Activated T-cell treated with anti-CD3 and anti-CD28 coated beads, Interleukin-2, amount 50 U/mL, for 4 hours (primary cell): ENCODE measurements around the gene ARHGAP15. TPM values are rescaled to one million over a fixed set of nuclear protein-coding genes. Genes with fewer than 3 reads are reported as not detected.
"Not testable (repeated sequence)": the region's sequence is repeated elsewhere in the genome, so short reads cannot be mapped to it uniquely, and the experiment has no call there.

Experiments used
- ATAC-seq, 2 donors: fragments of 200-7000 bp; cut with Tn5 transposase; one replicate each; pipeline ENCODE4 v1.10.0; 2021
- DNase-seq: peaks from one replicate; pipeline ENCODE4 v3.0.0-alpha.2; 2020
- H3K27me3 Mint-ChIP-seq: one replicate; pipeline ENCODE4 v1.8.0; 2021; ENCODE audit warnings: low read depth, mixed read lengths
- H3K36me3 Mint-ChIP-seq: one replicate; pipeline ENCODE4 v1.8.0; 2022; ENCODE audit warnings: mixed read lengths; ENCODE audit not compliant: insufficient read depth
- H3K4me1 Mint-ChIP-seq: one replicate; pipeline ENCODE4 v1.8.0; 2021; ENCODE audit warnings: low read depth, mixed read lengths
- H3K4me3 Mint-ChIP-seq: one replicate; pipeline ENCODE4 v1.8.0; 2021; ENCODE audit warnings: mild to moderate bottlenecking, moderate library complexity, mixed read lengths
- H3K9me3 Mint-ChIP-seq: one replicate; pipeline ENCODE4 v1.8.0; 2021; ENCODE audit warnings: mixed read lengths
- total RNA-seq, 3 donors: library from RNA; stranded (reverse); gene quantifications; one replicate each; pipeline ENCODE4 v1.2.1, GENCODE V29; 2021

ARHGAP15 gene
- total RNA-seq, 3 donors from 2014 or later = 16.3 to 26.5 (median 25.6) TPM

DNA sequence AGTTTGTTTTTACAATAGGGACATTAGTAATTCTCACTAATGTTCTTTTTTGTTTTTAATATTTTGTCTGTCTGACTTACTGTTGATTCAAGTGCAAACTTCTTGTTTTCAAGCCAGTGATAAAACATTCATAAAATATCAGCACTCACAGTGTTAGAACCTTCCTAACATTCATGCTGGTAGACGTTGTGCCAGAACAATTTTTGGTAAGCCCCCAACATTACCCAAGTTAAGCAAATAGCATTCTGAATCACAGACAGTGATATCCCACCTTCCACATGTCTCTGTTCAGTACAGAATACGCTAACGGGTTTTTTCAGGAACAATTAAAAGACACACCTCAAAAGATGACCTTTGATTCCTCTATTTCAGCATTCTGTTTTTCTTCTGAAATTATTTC is 390.3 kb downstream of the ARHGAP15 start:
- DNase-seq (no peak), ATAC-seq (no peak)
- no peak overlapping the region for H3K4me3 Mint-ChIP-seq
- H3K4me1 Mint-ChIP-seq = peaks cover 36% of the 10 kb centered on the region
- H3K36me3 Mint-ChIP-seq = peaks cover 63% of the 10 kb centered on the region
- H3K9me3 Mint-ChIP-seq = peaks cover 3% of the 10 kb centered on the region
- H3K27me3 Mint-ChIP-seq = no peaks in the 10 kb centered on the region

DNA sequence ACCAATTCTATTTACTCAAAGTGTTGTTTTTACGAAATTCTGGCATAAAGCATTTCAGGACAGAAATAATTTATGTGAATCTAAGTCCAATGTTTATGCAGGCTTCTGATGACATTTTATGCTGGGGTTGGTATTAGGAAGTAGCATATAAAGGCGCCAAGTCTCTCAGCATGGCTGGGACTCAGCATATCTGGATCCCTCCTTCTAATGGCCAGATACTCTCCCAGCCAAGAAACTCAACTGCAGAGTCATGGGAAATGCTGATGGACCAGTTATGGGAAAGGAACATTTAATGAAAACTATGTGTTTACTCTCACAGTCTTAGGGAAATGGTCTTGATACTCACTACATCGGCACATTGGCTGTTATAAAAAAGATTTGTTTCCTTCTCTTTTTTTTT is 392.2 kb downstream of the ARHGAP15 start:
- H3K4me1 Mint-ChIP-seq = peaks cover 50% of the 10 kb centered on the region
- DNase-seq (no peak), ATAC-seq (no peak)
- peaks cover 54% of the 10 kb centered on the region for H3K36me3 Mint-ChIP-seq
- H3K9me3 Mint-ChIP-seq = no peaks in the 10 kb centered on the region
- H3K27me3 Mint-ChIP-seq = no peaks in the 10 kb centered on the region
- no peak overlapping the region for H3K4me3 Mint-ChIP-seq

DNA sequence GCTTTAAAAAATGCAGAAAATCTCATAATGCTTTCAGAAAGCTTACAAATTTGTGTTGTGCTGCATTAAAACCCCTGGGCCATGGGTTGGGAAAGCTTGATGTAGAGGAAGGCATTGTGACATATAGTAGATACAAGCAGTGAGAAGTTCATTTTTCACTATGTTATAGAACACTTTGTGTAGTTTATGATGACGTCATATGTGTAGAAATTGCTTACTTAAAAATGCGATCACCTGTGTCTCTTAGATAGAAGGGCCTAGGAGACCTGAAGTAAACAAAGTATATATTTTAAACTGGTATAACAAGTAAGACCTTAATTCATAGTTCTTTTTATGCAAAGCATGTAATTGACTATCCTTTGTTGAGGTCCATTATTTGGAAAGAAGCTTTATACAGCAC is 393.5 kb downstream of the ARHGAP15 start:
- no peaks in the 10 kb centered on the region for H3K27me3 Mint-ChIP-seq
- no peak overlapping the region for H3K4me3 Mint-ChIP-seq
- peaks cover 47% of the 10 kb centered on the region for H3K4me1 Mint-ChIP-seq
- no peak for ATAC-seq
- no peaks in the 10 kb centered on the region for H3K9me3 Mint-ChIP-seq
- DNase-seq = no peak
- H3K36me3 Mint-ChIP-seq = peaks cover 48% of the 10 kb centered on the region

DNA sequence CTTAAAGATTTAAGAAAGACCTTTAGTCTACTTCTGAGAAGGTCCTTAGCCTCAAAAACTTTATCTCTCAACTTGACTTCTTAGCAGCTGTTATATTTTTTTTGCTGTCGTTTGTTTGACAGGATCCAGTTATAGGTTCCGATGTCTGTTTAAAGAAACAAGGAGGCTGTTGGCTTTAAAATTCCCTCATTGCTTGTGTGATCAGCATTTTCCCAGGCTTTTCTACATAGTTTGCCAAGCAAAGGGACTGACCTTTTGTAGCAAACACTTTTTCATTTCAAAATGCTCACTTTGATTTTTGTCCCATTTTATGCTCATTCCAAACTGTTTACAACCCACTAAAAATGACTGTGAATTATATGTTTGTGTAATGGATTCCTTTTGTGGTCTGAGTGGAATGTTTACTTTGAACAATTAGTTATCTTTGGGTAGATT is 394.9 kb downstream of the ARHGAP15 start:
- DNase-seq (no peak), ATAC-seq (no peak)
- peaks cover 60% of the 10 kb centered on the region for H3K4me1 Mint-ChIP-seq
- no peak overlapping the region for H3K4me3 Mint-ChIP-seq
- no peaks in the 10 kb centered on the region for H3K27me3 Mint-ChIP-seq
- peaks cover 43% of the 10 kb centered on the region for H3K36me3 Mint-ChIP-seq
- peaks cover 3% of the 10 kb centered on the region for H3K9me3 Mint-ChIP-seq

DNA sequence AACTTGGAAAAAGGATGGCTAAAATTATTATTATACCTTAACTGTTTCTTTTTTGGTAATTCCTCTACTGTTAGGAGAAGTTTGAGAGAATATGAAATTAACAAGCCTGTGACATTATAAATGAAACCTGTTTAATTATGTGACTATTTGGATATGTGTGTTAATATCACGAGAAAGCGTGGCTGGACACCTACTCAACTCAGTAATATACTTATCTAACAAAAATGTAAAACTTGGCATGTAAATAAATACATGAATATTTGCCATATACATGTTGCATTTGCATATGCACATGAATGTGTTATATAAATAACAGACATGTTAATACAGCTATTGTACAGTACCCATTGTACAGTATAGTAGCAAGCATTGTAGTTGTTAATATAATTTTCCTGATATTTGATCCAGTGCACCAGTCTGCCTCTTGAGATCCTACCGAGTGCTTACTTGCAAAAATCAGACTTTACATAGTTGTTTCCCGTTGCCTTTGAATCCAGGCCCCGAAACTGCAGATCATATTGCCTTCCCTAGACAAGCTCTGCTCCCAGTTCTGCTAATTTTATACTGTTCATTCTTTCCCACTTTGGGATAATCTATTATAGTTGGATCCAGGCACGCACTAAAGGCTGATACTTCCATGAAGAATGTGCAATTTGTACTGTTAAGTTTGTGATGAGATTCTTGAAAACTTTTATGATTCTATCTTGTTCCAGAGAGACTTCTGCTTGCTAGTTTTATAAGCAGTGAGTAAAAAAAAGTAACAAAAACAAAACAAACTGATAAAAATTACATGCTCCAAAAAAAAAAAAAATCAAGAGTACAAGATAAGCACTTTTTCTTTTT is 395.6 kb downstream of the ARHGAP15 start:
- Mint-ChIP-seq H3K4me3 (no peak overlapping the region), H3K9me3 (peaks cover 4% of the 10 kb centered on the region), H3K27me3 (no peaks in the 10 kb centered on the region), H3K36me3 (peaks cover 42% of the 10 kb centered on the region), H3K4me1 (peaks cover 66% of the 10 kb centered on the region)
- ATAC-seq (no peak), DNase-seq (no peak)

DNA sequence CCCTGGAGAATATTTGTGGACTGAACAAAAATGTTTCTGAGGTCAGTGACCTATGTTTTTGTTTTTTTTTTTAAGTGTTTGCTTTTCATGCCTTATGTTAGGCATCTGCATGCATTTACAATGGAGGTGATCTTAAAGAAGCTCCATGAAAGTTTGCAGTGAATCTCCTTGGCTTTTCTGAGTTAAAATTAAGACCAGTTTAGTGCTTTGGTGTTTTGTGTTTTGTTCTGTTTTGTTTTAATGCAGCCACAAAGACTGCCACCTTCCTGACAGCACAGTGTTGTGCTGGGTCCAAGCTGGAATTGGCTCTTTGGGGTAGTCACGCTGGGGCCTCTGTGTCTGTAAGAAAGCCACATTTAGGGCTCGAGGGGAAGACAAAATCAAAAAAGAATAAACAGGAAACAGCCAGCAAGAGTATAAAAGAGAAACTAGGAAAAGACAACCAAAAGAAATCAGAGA is 396.2 kb downstream of the ARHGAP15 start:
- ATAC-seq (peak in 1 of 2 donors; percentile 30), DNase-seq (no peak)
- Mint-ChIP-seq H3K4me3 (no peak overlapping the region), H3K36me3 (peaks cover 40% of the 10 kb centered on the region), H3K4me1 (peaks cover 63% of the 10 kb centered on the region), H3K27me3 (no peaks in the 10 kb centered on the region), H3K9me3 (peaks cover 4% of the 10 kb centered on the region)

DNA sequence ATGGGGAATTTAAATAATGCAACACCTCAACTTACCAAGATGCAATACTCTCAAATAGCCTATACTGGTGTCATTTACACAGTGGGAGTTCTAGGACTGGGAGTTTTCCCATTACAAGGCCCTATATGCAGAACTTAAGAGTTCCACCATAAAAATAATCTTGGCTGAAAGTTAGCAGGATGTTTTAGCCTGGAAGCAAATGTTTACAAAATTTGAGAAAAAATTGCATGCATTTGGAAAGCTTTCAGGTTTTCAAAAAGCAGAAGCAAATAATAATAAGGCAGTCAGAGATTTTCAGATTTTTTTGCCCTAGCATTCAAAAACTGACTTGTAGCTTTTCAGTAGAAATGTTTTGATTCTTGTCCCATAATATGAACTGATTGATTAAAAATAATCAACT is 397.3 kb downstream of the ARHGAP15 start:
- DNase-seq (no peak), ATAC-seq (no peak)
- peaks cover 4% of the 10 kb centered on the region for H3K9me3 Mint-ChIP-seq
- no peak overlapping the region for H3K4me3 Mint-ChIP-seq
- H3K27me3 Mint-ChIP-seq = no peaks in the 10 kb centered on the region
- peaks cover 62% of the 10 kb centered on the region for H3K4me1 Mint-ChIP-seq
- H3K36me3 Mint-ChIP-seq = peaks cover 39% of the 10 kb centered on the region

DNA sequence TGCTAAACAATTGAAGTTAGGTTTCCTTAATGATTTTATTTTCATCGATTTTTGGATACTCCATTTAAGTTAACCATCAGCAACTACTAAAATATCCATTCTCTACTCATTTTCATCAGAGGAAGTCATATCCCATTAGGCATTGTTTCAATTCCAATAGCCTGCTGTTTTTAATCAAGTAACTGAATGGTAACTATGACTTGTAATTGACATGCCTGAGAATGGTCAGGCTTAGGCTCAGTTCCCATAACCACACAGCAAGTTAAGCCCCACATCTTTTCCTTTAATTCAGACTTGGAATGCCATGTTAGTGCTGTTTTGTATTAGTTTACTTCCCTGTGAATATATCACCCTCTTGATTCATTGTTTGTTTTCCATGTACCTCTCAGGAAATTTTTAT is 398.8 kb downstream of the ARHGAP15 start:
- Mint-ChIP-seq H3K4me1 (peaks cover 46% of the 10 kb centered on the region), H3K9me3 (peaks cover 4% of the 10 kb centered on the region), H3K36me3 (peaks cover 32% of the 10 kb centered on the region), H3K4me3 (no peak overlapping the region), H3K27me3 (no peaks in the 10 kb centered on the region)
- ATAC-seq (no peak), DNase-seq (no peak)

DNA sequence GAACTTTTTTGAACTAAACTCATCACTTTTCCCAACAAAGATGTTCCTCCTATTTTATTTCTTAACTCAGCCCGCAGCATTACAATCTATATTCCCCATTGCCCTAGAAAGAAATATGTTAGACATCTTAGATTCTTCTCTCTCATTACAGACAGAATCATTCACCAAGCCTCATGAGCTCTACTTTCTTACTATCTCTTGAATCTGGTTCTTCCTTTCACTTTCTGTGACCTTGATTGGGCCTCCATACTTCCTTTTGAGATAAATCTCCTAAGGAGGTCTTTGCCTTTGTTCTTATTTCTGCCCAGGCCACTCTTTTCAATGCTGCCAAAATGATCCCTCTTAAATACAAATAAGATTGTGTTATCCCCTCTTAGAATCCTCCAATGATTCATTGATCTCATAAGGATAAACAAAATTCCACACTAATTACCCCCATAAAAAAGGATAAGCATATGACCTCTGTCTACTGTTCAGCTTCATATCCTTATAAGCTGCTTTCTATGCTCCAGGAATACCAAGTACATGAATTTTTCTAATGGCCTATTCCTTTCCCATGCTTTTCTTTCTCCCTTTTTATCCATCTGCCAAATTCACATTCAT is 400.0 kb downstream of the ARHGAP15 start:
- Mint-ChIP-seq H3K4me1 (peaks cover 38% of the 10 kb centered on the region), H3K4me3 (no peak overlapping the region), H3K27me3 (no peaks in the 10 kb centered on the region), H3K9me3 (peaks cover 7% of the 10 kb centered on the region), H3K36me3 (peaks cover 42% of the 10 kb centered on the region)
- DNase-seq (no peak), ATAC-seq (no peak)

DNA sequence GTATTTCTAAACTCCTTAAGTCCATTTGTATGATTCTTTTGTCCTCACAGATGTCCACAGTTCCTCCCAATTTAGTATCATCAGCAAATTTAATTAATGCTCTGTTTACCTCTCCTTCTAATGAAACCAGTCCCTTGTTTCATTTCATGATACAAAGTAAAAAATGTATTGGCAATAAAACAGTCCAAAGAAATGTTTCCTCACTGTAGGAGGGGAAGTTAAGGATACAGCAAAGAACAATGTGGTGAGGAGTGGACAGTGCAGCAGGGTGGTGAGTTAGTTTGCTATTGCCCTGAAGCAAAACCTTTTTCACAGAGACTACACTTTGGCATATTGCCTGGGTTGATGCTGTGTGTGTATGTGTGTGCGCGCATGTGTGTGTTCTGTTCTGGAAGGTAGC is 401.5 kb downstream of the ARHGAP15 start:
- H3K27me3 Mint-ChIP-seq = no peaks in the 10 kb centered on the region
- ATAC-seq (no peak), DNase-seq (no peak)
- peaks cover 23% of the 10 kb centered on the region for H3K4me1 Mint-ChIP-seq
- no peak overlapping the region for H3K4me3 Mint-ChIP-seq
- peaks cover 48% of the 10 kb centered on the region for H3K36me3 Mint-ChIP-seq
- peaks cover 16% of the 10 kb centered on the region for H3K9me3 Mint-ChIP-seq

DNA sequence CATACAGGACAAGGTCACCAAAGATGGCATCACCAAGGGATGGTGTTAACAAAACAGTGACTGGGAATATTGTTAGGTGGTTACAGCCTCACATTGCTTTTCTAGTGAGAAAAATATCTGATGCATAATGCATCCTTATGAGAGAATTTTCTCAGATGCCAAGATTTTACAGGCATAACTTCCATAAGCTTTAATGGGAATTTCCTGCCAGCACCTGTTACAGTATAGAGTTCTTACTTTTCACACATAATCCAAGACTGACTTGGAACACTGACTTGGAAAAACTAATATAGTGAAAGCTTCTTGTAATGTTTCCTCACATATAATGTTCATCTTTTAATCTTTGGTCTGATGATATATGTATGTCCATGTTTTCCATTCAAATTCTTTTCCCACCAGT is 402.8 kb downstream of the ARHGAP15 start:
- Mint-ChIP-seq H3K9me3 (peaks cover 20% of the 10 kb centered on the region), H3K36me3 (peaks cover 53% of the 10 kb centered on the region), H3K27me3 (no peaks in the 10 kb centered on the region), H3K4me1 (peaks cover 22% of the 10 kb centered on the region), H3K4me3 (no peak overlapping the region)
- ATAC-seq (no peak), DNase-seq (no peak)

DNA sequence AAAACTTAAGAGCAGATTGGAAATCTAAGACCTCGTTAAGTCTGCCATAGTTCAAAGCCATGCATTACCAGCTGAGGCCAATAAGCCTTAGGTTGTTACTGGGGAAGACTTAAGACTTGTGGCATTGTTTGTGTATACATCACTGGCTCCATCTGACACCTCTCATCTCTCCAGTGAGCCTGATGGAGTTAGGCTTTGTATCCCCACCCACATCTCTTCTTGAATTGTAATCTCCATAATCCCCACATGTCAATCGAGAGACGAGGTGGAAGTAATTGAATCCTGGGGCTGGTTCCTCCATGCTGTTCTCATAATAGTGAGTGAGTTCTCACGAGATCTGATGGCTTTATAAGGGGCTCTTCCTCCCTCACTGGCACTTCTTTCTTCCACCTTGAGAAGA is 404.6 kb downstream of the ARHGAP15 start:
- ATAC-seq (no peak), DNase-seq (no peak)
- H3K36me3 Mint-ChIP-seq = peaks cover 52% of the 10 kb centered on the region
- H3K9me3 Mint-ChIP-seq = peaks cover 20% of the 10 kb centered on the region
- H3K4me3 Mint-ChIP-seq = no peak overlapping the region
- peaks cover 10% of the 10 kb centered on the region for H3K4me1 Mint-ChIP-seq
- H3K27me3 Mint-ChIP-seq = no peaks in the 10 kb centered on the region

DNA sequence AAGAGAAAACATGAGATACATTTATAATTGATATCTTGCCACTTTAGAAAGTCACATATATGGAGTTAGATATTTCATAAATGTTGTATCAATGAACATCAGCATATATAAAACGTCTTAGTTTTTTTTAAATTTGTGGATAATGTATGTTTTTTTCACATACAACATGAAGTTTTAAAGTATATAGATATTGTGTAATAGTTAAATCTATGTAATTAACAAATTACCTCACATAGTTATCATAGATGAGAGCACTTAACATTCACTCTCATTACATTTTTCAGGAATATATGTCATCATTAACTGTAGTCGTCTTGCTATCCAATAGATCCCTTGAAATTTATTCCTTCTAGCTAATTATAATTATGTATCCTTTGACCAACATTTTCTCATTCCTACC is 406.6 kb downstream of the ARHGAP15 start:
- Mint-ChIP-seq H3K4me3 (no peak overlapping the region), H3K36me3 (peaks cover 42% of the 10 kb centered on the region), H3K9me3 (peaks cover 19% of the 10 kb centered on the region), H3K27me3 (no peaks in the 10 kb centered on the region), H3K4me1 (peaks cover 9% of the 10 kb centered on the region)
- no peak for ATAC-seq
- no peak for DNase-seq

DNA sequence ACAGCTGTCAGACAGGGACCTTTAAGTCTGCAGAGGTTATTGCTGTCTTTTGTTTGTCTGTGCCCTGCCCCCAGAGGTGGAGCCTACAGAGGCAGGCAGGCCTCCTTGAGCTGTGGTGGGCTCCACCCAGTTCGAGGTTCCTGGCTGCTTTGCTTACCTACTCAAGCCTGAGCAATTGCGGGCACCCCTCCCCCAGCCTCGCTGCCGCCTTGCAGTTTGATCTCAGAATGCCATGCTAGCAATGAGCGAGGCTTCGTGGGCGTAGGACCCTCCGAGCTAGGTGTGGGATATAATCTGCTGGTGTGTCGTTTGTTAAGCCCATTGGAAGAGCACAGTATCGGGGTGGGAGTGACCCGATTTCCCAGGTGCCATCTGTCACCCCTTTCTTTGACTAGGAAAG is 412.7 kb downstream of the ARHGAP15 start:
- not testable (repeated sequence) for H3K9me3 Mint-ChIP-seq, H3K27me3 Mint-ChIP-seq, DNase-seq, ATAC-seq, H3K4me3 Mint-ChIP-seq
- H3K36me3 Mint-ChIP-seq = peaks cover 29% of the 10 kb centered on the region
- peaks cover 40% of the 10 kb centered on the region for H3K4me1 Mint-ChIP-seq
